HG03097 (cell line): ENCODE results near the gene FAM83G.
"Not testable (repeated sequence)": the region's sequence is repeated elsewhere in the genome, so short reads cannot be mapped to it uniquely, and the experiment has no call there.

ENCODE experiments used
- ATAC-seq: cut with Tn5 transposase; IDR thresholded peaks from one replicate; pipeline ENCODE4 v1.9.1; 2021; ENCODE audit not compliant: unreplicated experiment, low FRiP score

The FAM83G gene

GRCh38 chr17:19024101-19025078 lies 19.8 kb upstream of the FAM83G start:
- ATAC-seq: no peak

GRCh38 chr17:19023209-19023999 lies 18.8 kb upstream of the FAM83G start:
- no peak for ATAC-seq

GRCh38 chr17:19022747-19023146 lies 18.2 kb upstream of the FAM83G start:
- no peak for ATAC-seq

GRCh38 chr17:19022128-19022527 lies 17.6 kb upstream of the FAM83G start:
- no peak for ATAC-seq

GRCh38 chr17:19021622-19022083 lies 17.1 kb upstream of the FAM83G start:
- ATAC-seq: no peak

GRCh38 chr17:19021011-19021621 lies 16.6 kb upstream of the FAM83G start:
- ATAC-seq: not testable (repeated sequence)

GRCh38 chr17:19020016-19020415 lies 15.5 kb upstream of the FAM83G start:
- ATAC-seq: no peak

GRCh38 chr17:19019041-19019941 lies 14.7 kb upstream of the FAM83G start:
- no peak for ATAC-seq

- no peak for ATAC-seq
These were observed 14.0 kb upstream of the FAM83G start for GRCh38 chr17:19018600-19018950.

GRCh38 chr17:19017804-19018599 lies 13.4 kb upstream of the FAM83G start:
- no peak for ATAC-seq

GRCh38 chr17:19017401-19017800 lies 12.8 kb upstream of the FAM83G start:
- ATAC-seq: no peak

- no peak for ATAC-seq
These were observed 12.3 kb upstream of the FAM83G start for GRCh38 chr17:19016881-19017280.

- ATAC-seq: no peak
These were observed 11.7 kb upstream of the FAM83G start for GRCh38 chr17:19016297-19016696.

GRCh38 chr17:19015428-19015827 lies 10.9 kb upstream of the FAM83G start:
- no peak for ATAC-seq

- ATAC-seq: no peak
These were observed 10.2 kb upstream of the FAM83G start for GRCh38 chr17:19014628-19015215.

GRCh38 chr17:19013806-19014627 lies 9.5 kb upstream of the FAM83G start:
- ATAC-seq: no peak

- no peak for ATAC-seq
These were observed 8.7 kb upstream of the FAM83G start for GRCh38 chr17:19013226-19013625.
